ENCODE results near the gene ZNF385B. TPM values are rescaled to one million over a fixed set of nuclear protein-coding genes. Genes with fewer than 3 reads are reported as not detected.
"Not testable (repeated sequence)": the region's sequence is repeated elsewhere in the genome, so short reads cannot be mapped to it uniquely, and the experiment has no call there.

Gene ZNF385B
- total and polyA plus RNA-seq, 4 donors = 13.5 to 70.8 (median 45.2) TPM

- Histone ChIP-seq H3K27ac (ENCODE audit: low read depth in 1 of 2, low read length in 1 of 2) (no peak overlapping the region), H3K9me3 (ENCODE audit: control insufficient read depth in 4 of 4, insufficient read depth in 3 of 4, low read length in 3 of 4) (no peaks in the 10 kb centered on the region), H3K27me3 (ENCODE audit: control insufficient read depth in 3 of 3, insufficient read depth in 3 of 3, low read length in 2 of 3) (no peaks in the 10 kb centered on the region), H3K4me1 (ENCODE audit: control insufficient read depth in 5 of 5, insufficient read depth in 5 of 5, low read length in 5 of 5) (no peaks in the 10 kb centered on the region), H3K36me3 (ENCODE audit: control insufficient read depth in 4 of 4, insufficient read depth in 4 of 4, low read length in 4 of 4) (no peaks in the 10 kb centered on the region), H3K9ac (ENCODE audit: insufficient read depth in 1 of 2, low read length in 2 of 2) (no peak overlapping the region), H3K4me3 (no peak overlapping the region)
- DNase-seq (no peak), ATAC-seq (ENCODE audit: insufficient read depth, low FRiP score) (no peak)
- TF ChIP-seq CTCF (IDR thresholded peaks at IDR 0.05; ENCODE audit: control extremely low read depth, extremely low read depth) = no peak
- 92 to 94% methylated on average over 1 of the region's 1 CpG for WGBS, 2 donors
Observed at GRCh38 chr2:179785902-179786301, 75.5 kb downstream of the ZNF385B start.

GRCh38 chr2:179782346-179782745 lies 79.1 kb downstream of the ZNF385B start:
- H3K27ac ChIP-seq (ENCODE audit: low read depth in 1 of 2, low read length in 1 of 2); H3K9ac ChIP-seq (ENCODE audit: insufficient read depth in 1 of 2, low read length in 2 of 2); ATAC-seq (ENCODE audit: insufficient read depth, low FRiP score); H3K36me3 ChIP-seq (ENCODE audit: control insufficient read depth in 4 of 4, insufficient read depth in 4 of 4, low read length in 4 of 4); H3K4me1 ChIP-seq (ENCODE audit: control insufficient read depth in 5 of 5, insufficient read depth in 5 of 5, low read length in 5 of 5); H3K9me3 ChIP-seq (ENCODE audit: control insufficient read depth in 4 of 4, insufficient read depth in 3 of 4, low read length in 3 of 4); DNase-seq; H3K4me3 ChIP-seq; H3K27me3 ChIP-seq (ENCODE audit: control insufficient read depth in 3 of 3, insufficient read depth in 3 of 3, low read length in 2 of 3): not testable (repeated sequence)
- WGBS, 2 donors = 60 to 69% methylated on average over 2 of the region's 2 CpGs

- ATAC-seq (ENCODE audit: insufficient read depth, low FRiP score) (no peak), DNase-seq (no peak)
- H3K4me1 ChIP-seq (ENCODE audit: control insufficient read depth in 5 of 5, insufficient read depth in 5 of 5, low read length in 5 of 5) = peaks cover 0 to 12% (median 0%) of the 10 kb centered on the region in 5 donors
- H3K36me3 ChIP-seq (ENCODE audit: control insufficient read depth in 4 of 4, insufficient read depth in 4 of 4, low read length in 4 of 4) = no peaks in the 10 kb centered on the region
- peaks cover 0 to 3% (median 0%) of the 10 kb centered on the region in 4 donors for H3K9me3 ChIP-seq (ENCODE audit: control insufficient read depth in 4 of 4, insufficient read depth in 3 of 4, low read length in 3 of 4)
- no peaks in the 10 kb centered on the region for H3K27me3 ChIP-seq (ENCODE audit: control insufficient read depth in 3 of 3, insufficient read depth in 3 of 3, low read length in 2 of 3)
- H3K9ac ChIP-seq (ENCODE audit: insufficient read depth in 1 of 2, low read length in 2 of 2) = no peak overlapping the region
- WGBS, 2 donors = 96 to 97% methylated on average over 4 of the region's 4 CpGs
- no peak overlapping the region for H3K27ac ChIP-seq (ENCODE audit: low read depth in 1 of 2, low read length in 1 of 2)
- TF ChIP-seq CTCF (IDR thresholded peaks at IDR 0.05; ENCODE audit: control extremely low read depth, extremely low read depth) = no peak
- no peak overlapping the region for H3K4me3 ChIP-seq
Observed at GRCh38 chr2:179773986-179774385, 87.4 kb downstream of the ZNF385B start.

GRCh38 chr2:179772346-179772745 lies 89.1 kb downstream of the ZNF385B start:
- Histone ChIP-seq H3K4me3 (no peak overlapping the region), H3K27me3 (ENCODE audit: control insufficient read depth in 3 of 3, insufficient read depth in 3 of 3, low read length in 2 of 3) (no peaks in the 10 kb centered on the region), H3K4me1 (ENCODE audit: control insufficient read depth in 5 of 5, insufficient read depth in 5 of 5, low read length in 5 of 5) (peaks cover 0 to 17% (median 0%) of the 10 kb centered on the region in 5 donors), H3K9ac (ENCODE audit: insufficient read depth in 1 of 2, low read length in 2 of 2) (no peak overlapping the region), H3K36me3 (ENCODE audit: control insufficient read depth in 4 of 4, insufficient read depth in 4 of 4, low read length in 4 of 4) (no peaks in the 10 kb centered on the region), H3K27ac (ENCODE audit: low read depth in 1 of 2, low read length in 1 of 2) (no peak overlapping the region), H3K9me3 (ENCODE audit: control insufficient read depth in 4 of 4, insufficient read depth in 3 of 4, low read length in 3 of 4) (peaks cover 0 to 3% (median 0%) of the 10 kb centered on the region in 4 donors)
- ATAC-seq (ENCODE audit: insufficient read depth, low FRiP score) (no peak), DNase-seq (peak in 2 of 3 donors; percentile 61 to 81)
- WGBS, 2 donors = 74 to 100% methylated on average over 1 of the region's 1 CpG
- TF ChIP-seq CTCF (IDR thresholded peaks at IDR 0.05; ENCODE audit: control extremely low read depth, extremely low read depth) = no peak

All from lung (tissue), 12 donors.